Activated CD4-positive, alpha-beta T cell treated with anti-CD3 and anti-CD28 coated beads for 1 hour (primary cell): ENCODE measurements around the gene SATB2.

Experiments used
- DNase-seq: peaks from one replicate; pipeline ENCODE4 v3.0.0-alpha.2; 2020

The SATB2 gene

GRCh38 chr2:199388728-199389268 lies 68.9 kb downstream of the SATB2 start:
- no peak for DNase-seq

- DNase-seq: no peak
Observed at GRCh38 chr2:199384043-199384442, 73.7 kb downstream of the SATB2 start.

GRCh38 chr2:199383021-199383420 lies 74.7 kb downstream of the SATB2 start:
- DNase-seq: no peak

GRCh38 chr2:199382091-199382490 lies 75.6 kb downstream of the SATB2 start:
- DNase-seq: no peak

- DNase-seq: no peak
Observed at GRCh38 chr2:199381531-199381930, 76.2 kb downstream of the SATB2 start.

GRCh38 chr2:199378948-199379650 lies 78.6 kb downstream of the SATB2 start:
- no peak for DNase-seq

- DNase-seq: no peak
Observed at GRCh38 chr2:199370150-199370780, 87.5 kb downstream of the SATB2 start.

- no peak for DNase-seq
Observed at GRCh38 chr2:199366406-199366805, 91.3 kb downstream of the SATB2 start.

- no peak for DNase-seq
Observed at GRCh38 chr2:199364153-199364552, 93.6 kb downstream of the SATB2 start.

GRCh38 chr2:199356412-199356811 lies 101.3 kb downstream of the SATB2 start:
- no peak for DNase-seq

- DNase-seq: no peak
Observed at GRCh38 chr2:199348871-199349270, 108.9 kb downstream of the SATB2 start.

- no peak for DNase-seq
Observed at GRCh38 chr2:199344012-199344411, 113.7 kb downstream of the SATB2 start.

GRCh38 chr2:199342334-199342733 lies 115.4 kb downstream of the SATB2 start:
- DNase-seq: no peak

GRCh38 chr2:199341123-199341522 lies 116.6 kb downstream of the SATB2 start:
- DNase-seq: no peak

GRCh38 chr2:199339891-199340605 lies 117.7 kb downstream of the SATB2 start:
- DNase-seq: no peak

GRCh38 chr2:199336546-199336945 lies 121.2 kb downstream of the SATB2 start:
- no peak for DNase-seq

GRCh38 chr2:199335502-199335901 lies 122.2 kb downstream of the SATB2 start:
- DNase-seq: no peak

- DNase-seq: no peak
Observed at GRCh38 chr2:199329466-199329865, 128.3 kb downstream of the SATB2 start.

- DNase-seq: no peak
Observed at GRCh38 chr2:199329031-199329430, 128.7 kb downstream of the SATB2 start.

GRCh38 chr2:199325881-199326280 lies 131.9 kb downstream of the SATB2 start:
- DNase-seq: no peak

GRCh38 chr2:199322151-199322550 lies 135.6 kb downstream of the SATB2 start:
- no peak for DNase-seq

- DNase-seq: no peak
Observed at GRCh38 chr2:199317646-199318045, 140.1 kb downstream of the SATB2 start.

GRCh38 chr2:199316851-199317250 lies 140.9 kb downstream of the SATB2 start:
- DNase-seq: no peak
